ENCODE measurements around the gene CALN1.

GRCh38 chr7:72058579-72058978 is 353.6 kb downstream of the CALN1 start:
- TF ChIP-seq POLR2A (IDR thresholded peaks at IDR 0.05; ENCODE audit: low read depth, low read length) (no peak), POLR2AphosphoS5 (IDR thresholded peaks at IDR 0.05; ENCODE audit: low read depth, low read length) (no peak)
